Left ventricle myocardium inferior (tissue), 1 donor: ENCODE measurements around the gene TP53BP2. TPM values are rescaled to one million over a fixed set of nuclear protein-coding genes. Genes with fewer than 3 reads are reported as not detected.

Source experiments
- DNase-seq: peaks from one replicate; pipeline ENCODE4 v3.0.0-alpha.2; 2020
- H3K27ac ChIP-seq: fragments of 200-600 bp; replicated peaks from 2 replicates; pipeline ENCODE4 v1.8.0; 2021
- H3K27me3 ChIP-seq: fragments of 200-600 bp; 2 replicates; pipeline ENCODE4 v1.8.0; 2021; ENCODE audit warnings: low read depth
- H3K36me3 ChIP-seq: fragments of 200-600 bp; 2 replicates; pipeline ENCODE4 v1.8.0; 2021
- H3K4me1 ChIP-seq: fragments of 200-600 bp; 2 replicates; pipeline ENCODE4 v1.8.0; 2021
- H3K4me3 ChIP-seq: fragments of 200-600 bp; 2 replicates; pipeline ENCODE4 v1.8.0; 2021; ENCODE audit warnings: mild to moderate bottlenecking, moderate library complexity
- H3K9me3 ChIP-seq: fragments of 200-600 bp; replicated peaks from 2 replicates; pipeline ENCODE4 v1.8.0; 2021
- intact Hi-C: fragments of 100-400 bp; cut with micrococcal nuclease; formaldehyde crosslinking; loops from one replicate; pipeline ENCODE4 v1.11.0; 2022
- total RNA-seq: library from RNA; stranded (reverse); fragmentation: NEBNext Ultra II Directional; extraction: Animal tissue kit (Norgen Biotek cat#: 25700); gene quantifications from one replicate; pipeline ENCODE4 v1.2.1, GENCODE V29; 2021
- TF ChIP-seq, protein P1 (sequence below): fragments of 200-600 bp; IDR thresholded peaks from 2 replicates; pipeline ENCODE4 v1.8.0; 2021; ENCODE audit warnings: antibody characterized with exemption, mild to moderate bottlenecking, borderline replicate concordance
- donor health status: DM: no; HTN: yes; CAD: no; lungs with severe emphysema.

The TP53BP2 gene
- total RNA-seq, 1 donor from 2014 or later = 19.0 TPM

DNA sequence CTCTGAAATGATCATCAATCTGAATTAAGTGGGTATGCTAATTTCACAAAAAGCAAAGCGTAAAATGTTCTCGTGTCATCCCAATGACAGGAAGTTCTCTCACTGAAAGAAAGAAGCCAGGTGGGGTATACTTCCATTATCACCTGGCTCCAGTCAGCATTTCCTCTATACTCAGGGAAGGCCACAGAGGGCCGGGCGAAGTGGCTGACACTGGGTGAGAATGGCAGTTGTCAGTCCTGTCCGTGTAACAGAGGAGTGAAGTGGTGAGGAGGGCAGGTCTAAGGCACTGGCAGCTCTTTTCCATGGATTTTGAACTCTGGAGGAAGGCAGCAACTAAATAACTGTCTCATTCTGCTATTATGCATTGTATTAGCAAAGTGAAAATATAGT, 73.0 kb downstream of the TP53BP2 start:
- intact Hi-C loops = no loop called here
- peak overlapping the region; percentile 74 for H3K27ac ChIP-seq
- H3K36me3 ChIP-seq = peaks cover 70% of the 10 kb centered on the region
- H3K4me1 ChIP-seq = peaks cover 83% of the 10 kb centered on the region
- no peak overlapping the region for H3K4me3 ChIP-seq
- no peaks in the 10 kb centered on the region for H3K27me3 ChIP-seq
- H3K9me3 ChIP-seq = no peaks in the 10 kb centered on the region
- TF ChIP-seq, protein P1, sequence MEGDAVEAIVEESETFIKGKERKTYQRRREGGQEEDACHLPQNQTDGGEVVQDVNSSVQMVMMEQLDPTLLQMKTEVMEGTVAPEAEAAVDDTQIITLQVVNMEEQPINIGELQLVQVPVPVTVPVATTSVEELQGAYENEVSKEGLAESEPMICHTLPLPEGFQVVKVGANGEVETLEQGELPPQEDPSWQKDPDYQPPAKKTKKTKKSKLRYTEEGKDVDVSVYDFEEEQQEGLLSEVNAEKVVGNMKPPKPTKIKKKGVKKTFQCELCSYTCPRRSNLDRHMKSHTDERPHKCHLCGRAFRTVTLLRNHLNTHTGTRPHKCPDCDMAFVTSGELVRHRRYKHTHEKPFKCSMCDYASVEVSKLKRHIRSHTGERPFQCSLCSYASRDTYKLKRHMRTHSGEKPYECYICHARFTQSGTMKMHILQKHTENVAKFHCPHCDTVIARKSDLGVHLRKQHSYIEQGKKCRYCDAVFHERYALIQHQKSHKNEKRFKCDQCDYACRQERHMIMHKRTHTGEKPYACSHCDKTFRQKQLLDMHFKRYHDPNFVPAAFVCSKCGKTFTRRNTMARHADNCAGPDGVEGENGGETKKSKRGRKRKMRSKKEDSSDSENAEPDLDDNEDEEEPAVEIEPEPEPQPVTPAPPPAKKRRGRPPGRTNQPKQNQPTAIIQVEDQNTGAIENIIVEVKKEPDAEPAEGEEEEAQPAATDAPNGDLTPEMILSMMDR = no peak
- no peak for DNase-seq

DNA sequence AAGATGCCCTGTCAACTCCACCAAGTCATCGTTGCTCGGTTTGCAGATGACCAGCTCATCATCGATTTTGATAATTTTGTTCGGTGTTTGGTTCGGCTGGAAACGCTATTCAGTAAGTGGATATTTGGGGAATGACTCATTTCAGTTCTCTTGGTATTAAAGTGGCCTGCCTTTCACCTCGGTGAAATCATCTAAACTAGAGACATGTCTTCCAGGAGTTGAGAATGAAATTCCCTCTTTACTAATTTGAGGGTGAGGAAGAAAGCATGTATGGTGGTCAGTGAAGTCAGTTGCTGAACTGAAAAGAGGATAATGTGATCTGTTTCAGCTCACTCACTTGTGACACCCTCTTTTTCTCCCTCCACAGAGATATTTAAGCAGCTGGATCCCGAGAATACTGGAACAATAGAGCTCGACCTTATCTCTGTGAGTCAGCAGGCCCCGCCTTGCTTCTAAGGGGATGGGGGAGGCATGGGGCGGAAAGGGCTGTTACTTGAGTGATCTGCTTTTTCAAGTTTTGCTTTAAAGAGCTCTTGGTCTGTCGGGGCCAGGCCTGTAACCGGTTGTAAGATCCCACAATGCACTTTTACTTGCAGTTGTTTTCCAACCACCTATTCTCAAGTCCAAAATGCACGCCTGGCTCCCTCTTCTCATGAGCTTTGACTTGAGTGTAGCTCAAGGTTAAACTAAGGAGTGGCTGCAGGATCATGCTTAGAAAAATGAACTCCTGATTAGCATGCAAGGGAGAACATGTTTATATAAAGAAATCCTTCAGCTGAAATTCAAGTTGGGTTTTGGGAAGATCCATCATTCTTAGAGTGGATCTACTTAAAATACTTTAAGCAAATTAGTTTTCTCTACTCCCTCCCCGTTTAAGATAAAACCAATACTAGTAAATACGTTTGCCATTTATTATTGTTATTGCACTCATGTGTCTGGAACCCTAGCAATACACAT, 73.7 kb downstream of the TP53BP2 start:
- Histone ChIP-seq H3K27ac (peak overlapping the region; percentile 74), H3K4me3 (peak overlapping the region; percentile 7), H3K27me3 (no peaks in the 10 kb centered on the region), H3K9me3 (no peaks in the 10 kb centered on the region), H3K4me1 (peaks cover 76% of the 10 kb centered on the region), H3K36me3 (peaks cover 65% of the 10 kb centered on the region)
- peak; percentile 70 for DNase-seq
- intact Hi-C loops = no loop called here
- TF ChIP-seq, protein P1 = no peak

DNA sequence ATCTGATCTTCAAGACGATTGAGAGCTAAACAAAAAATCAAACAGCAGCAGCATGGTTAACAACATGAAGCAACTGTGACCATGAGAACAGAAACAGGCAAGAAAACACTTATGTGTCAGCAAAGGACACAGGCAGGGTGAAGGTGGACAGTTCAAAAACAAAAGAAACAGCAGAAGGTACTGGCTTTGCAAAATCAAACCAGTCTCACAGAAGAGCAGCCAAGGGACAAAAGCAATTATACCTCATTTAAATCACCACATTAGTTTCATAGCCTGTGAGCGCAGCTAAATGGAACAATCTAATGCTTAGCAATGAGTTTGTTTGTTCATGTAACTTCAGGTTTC, 74.3 kb downstream of the TP53BP2 start:
- H3K9me3 ChIP-seq = no peaks in the 10 kb centered on the region
- H3K4me1 ChIP-seq = peaks cover 69% of the 10 kb centered on the region
- H3K27me3 ChIP-seq = no peaks in the 10 kb centered on the region
- intact Hi-C loops = no loop called here
- TF ChIP-seq, protein P1 = no peak
- DNase-seq = no peak
- peak overlapping the region; percentile 74 for H3K27ac ChIP-seq
- H3K36me3 ChIP-seq = peaks cover 71% of the 10 kb centered on the region
- peak overlapping the region; percentile 7 for H3K4me3 ChIP-seq

DNA sequence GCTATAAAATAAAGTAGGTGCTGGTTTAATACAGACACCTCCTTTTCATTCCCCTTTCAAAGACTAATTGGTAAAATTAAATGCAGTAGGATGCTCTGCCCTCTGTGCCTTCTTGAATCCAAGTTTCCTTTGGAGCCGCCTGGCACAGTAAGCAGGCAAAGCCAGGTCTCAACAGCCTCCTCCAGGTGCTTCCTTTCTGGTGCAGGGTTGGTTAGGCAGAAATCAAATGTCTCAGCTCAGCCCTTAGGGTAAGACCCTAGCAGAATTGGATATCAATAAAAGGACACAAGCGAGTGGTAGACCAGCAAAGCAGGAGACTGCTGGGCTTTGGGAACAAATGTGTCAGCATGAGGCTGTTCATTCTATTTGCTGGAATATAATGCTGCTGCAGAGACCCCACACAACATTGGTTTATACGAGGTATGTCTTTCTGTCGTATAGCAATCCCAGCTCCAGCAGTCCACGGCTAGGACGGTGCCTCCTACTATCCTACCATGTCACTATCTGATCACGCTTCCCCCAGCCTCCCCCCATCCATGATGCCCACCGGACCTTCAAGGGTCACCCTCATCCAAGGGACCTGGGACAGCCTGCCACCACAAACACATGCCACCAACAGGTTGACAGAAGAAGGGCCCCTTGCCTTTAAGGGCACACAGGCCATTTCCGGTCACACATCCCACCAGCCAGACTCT, 75.0 kb downstream of the TP53BP2 start:
- no peaks in the 10 kb centered on the region for H3K9me3 ChIP-seq
- peaks cover 72% of the 10 kb centered on the region for H3K36me3 ChIP-seq
- DNase-seq = no peak
- TF ChIP-seq, protein P1 = no peak
- intact Hi-C loops = no loop called here
- peaks cover 63% of the 10 kb centered on the region for H3K4me1 ChIP-seq
- H3K27me3 ChIP-seq = no peaks in the 10 kb centered on the region
- H3K4me3 ChIP-seq = no peak overlapping the region
- peak overlapping the region; percentile 74 for H3K27ac ChIP-seq

DNA sequence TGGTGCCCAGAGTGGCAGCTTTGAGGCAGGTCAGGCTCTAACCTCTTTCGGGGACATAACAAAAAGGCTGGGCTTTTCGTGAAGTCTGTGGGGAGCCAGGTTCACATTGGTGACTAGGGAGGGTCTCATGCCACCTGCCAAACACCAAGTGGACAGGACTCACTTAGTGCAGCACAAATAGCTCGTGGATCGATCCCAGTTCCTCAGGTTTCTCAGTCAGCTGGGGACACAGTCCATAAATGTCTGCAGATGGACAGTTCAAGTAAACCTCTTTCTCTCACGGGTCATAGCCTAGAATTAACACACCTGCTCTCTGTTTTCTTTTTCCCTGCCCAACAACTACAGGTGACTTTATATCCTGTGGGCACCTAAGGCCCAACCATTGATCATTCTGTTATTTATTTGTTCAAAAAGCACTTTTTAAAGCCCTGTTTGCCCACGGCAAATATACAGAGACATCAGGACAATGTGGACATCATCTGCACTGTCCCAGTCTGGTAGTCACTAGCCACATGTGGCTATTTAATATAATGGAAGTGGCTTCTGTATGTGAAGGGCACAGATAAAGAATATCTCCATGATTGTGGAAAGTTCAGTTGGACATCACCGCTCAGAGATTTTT, 79.9 kb downstream of the TP53BP2 start:
- no peak for DNase-seq
- H3K4me3 ChIP-seq = no peak overlapping the region
- TF ChIP-seq, protein P1 = no peak
- peaks cover 83% of the 10 kb centered on the region for H3K36me3 ChIP-seq
- H3K9me3 ChIP-seq = no peaks in the 10 kb centered on the region
- no peaks in the 10 kb centered on the region for H3K27me3 ChIP-seq
- H3K4me1 ChIP-seq = peaks cover 20% of the 10 kb centered on the region
- intact Hi-C loops = no loop called here
- peak overlapping the region; percentile 71 for H3K27ac ChIP-seq
